ENCODE measurements around the gene ANKMY1.

ANKMY1 gene

DNA sequence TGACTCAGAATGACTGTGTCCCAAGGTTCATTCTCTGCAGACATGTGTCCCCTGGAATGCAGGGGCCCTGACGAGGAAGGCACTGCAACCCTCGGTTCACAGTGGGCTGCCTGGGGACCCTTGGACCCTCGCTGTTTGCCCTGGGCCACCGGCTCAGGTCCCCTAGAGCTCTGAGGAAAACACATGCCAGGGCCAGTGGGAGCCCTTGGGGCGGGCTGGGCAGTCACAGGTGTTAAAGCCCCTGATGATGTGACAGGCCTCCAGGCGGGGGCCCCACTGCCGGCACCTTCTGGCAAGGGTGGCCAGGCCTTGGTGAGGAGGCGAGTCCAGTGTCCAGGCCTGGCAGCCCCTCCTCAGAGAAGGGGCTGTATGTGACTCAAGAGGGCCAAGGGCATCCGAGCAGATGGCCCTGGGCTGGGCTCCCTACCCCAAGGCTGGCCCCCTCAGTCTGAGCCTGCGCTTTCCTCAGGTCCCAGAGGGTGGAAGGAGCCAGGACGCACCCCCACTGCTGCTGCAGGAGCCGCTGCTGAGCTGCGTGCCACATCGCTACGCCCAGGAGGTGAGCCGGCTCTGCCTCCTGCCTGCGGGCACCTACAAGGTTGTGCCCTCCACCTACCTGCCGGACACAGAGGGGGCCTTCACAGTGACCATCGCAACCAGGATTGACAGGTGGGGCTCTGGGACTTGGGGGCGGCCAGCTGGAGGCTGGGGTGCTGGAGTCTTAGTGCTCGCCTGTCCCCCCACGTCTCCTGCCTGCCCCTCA is 39.8 kb upstream of the ANKMY1 start:
- TF ChIP-seq, protein P1, sequence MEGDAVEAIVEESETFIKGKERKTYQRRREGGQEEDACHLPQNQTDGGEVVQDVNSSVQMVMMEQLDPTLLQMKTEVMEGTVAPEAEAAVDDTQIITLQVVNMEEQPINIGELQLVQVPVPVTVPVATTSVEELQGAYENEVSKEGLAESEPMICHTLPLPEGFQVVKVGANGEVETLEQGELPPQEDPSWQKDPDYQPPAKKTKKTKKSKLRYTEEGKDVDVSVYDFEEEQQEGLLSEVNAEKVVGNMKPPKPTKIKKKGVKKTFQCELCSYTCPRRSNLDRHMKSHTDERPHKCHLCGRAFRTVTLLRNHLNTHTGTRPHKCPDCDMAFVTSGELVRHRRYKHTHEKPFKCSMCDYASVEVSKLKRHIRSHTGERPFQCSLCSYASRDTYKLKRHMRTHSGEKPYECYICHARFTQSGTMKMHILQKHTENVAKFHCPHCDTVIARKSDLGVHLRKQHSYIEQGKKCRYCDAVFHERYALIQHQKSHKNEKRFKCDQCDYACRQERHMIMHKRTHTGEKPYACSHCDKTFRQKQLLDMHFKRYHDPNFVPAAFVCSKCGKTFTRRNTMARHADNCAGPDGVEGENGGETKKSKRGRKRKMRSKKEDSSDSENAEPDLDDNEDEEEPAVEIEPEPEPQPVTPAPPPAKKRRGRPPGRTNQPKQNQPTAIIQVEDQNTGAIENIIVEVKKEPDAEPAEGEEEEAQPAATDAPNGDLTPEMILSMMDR (conservative IDR thresholded peaks at IDR 0.05; ENCODE audit: low read length): no peak
- H3K4me3 ChIP-seq (ENCODE audit: low read length): no peak overlapping the region
- DNase-seq (ENCODE audit: low read depth): no peak

- DNase-seq (ENCODE audit: low read depth): no peak
- TF ChIP-seq, protein P1 (conservative IDR thresholded peaks at IDR 0.05; ENCODE audit: low read length): no peak
Observed at GRCh38 chr2:240597054-240597418, 39.2 kb upstream of the ANKMY1 start.

GRCh38 chr2:240596491-240596931 is 38.7 kb upstream of the ANKMY1 start:
- DNase-seq (ENCODE audit: low read depth): no peak
- TF ChIP-seq, protein P1 (conservative IDR thresholded peaks at IDR 0.05; ENCODE audit: low read length): no peak
- no peak overlapping the region for H3K4me3 ChIP-seq (ENCODE audit: low read length)

More at GRCh38 chr2:240597054-240597418, 39.2 kb upstream of the ANKMY1 start:
- no peak overlapping the region for H3K4me3 ChIP-seq (ENCODE audit: low read length)

DNA sequence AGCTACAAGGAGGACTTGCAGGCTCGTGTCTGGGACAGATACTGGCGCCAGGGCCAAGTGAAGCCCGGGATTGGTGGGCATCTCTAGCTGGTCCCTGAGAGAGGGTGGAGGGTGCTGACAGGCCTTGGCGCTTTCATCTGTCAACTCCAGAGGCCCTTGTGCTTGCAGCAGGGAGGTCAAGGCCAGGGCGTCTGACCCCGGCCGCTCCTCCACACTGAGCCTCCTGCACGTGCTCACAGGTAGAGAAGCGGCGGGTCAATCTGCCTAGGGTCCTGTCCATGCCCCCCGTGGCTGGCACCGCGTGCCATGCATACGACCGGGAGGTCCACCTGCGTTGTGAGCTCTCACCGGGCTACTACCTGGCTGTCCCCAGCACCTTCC is 38.3 kb upstream of the ANKMY1 start:
- no peak overlapping the region for H3K4me3 ChIP-seq (ENCODE audit: low read length)

GRCh38 chr2:240595381-240596079 is 37.7 kb upstream of the ANKMY1 start:
- TF ChIP-seq, protein P1 (conservative IDR thresholded peaks at IDR 0.05; ENCODE audit: low read length): peak; percentile 10; the same call in 1 of the 2 replicates
- DNase-seq (ENCODE audit: low read depth): no peak

More for the DNA sequence above, 38.3 kb upstream of the ANKMY1 start:
- TF ChIP-seq, protein P1 (conservative IDR thresholded peaks at IDR 0.05; ENCODE audit: low read length): no peak
- DNase-seq (ENCODE audit: low read depth): no peak

DNA sequence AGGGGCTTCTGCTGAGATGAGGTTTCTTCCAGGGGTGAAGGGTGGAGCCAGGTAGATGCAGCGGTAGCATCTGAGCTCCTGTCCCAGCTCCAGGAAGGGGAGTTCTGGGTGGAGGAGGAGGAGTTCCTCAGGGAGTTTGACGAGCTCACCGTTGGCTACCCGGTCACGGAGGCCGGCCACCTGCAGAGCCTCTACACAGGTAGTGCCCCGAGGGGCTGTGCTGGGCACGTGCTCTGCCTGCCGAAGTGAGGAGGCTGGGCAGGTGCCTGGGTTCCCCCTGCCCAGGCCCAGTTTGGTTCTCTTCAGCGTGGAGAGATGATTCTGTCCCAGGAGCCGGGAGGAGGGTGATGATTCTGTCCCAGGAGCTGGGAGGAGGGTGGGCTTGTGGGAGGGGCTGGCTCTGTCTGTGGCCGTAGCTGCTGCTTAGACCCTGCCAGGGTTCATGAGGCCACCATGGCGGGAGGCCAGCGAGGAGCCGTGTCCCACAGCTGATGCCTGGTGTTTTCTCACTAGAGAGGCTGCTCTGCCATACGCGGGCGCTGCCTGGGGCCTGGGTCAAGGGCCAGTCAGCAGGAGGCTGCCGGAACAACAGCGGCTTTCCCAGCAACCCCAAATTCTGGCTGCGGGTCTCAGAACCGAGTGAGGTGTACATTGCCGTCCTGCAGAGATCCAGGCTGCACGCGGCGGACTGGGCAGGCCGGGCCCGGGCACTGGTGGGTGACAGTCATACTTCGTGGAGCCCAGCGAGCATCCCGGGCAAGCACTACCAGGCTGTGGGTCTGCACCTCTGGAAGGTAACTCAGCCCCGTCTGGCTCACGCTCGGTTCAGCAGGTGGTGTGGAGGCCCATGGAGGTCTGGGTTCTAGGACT is 37.0 kb upstream of the ANKMY1 start:
- no peak for DNase-seq (ENCODE audit: low read depth)
- TF ChIP-seq, protein P1 (conservative IDR thresholded peaks at IDR 0.05; ENCODE audit: low read length): no peak
- no peak overlapping the region for H3K4me3 ChIP-seq (ENCODE audit: low read length)

More at GRCh38 chr2:240595381-240596079, 37.7 kb upstream of the ANKMY1 start:
- H3K4me3 ChIP-seq (ENCODE audit: low read length): no peak overlapping the region
